GM12878 (cell line): Measurements from ENCODE around the gene PDE6C. TPM values are rescaled to one million over a fixed set of nuclear protein-coding genes. Genes with fewer than 3 reads are reported as not detected.

ENCODE experiments used
- ATAC-seq: fragments of 200-7000 bp; cut with Tn5 transposase; 3 replicates; pipeline ENCODE4 v1.9.1; 2020; ENCODE audit warnings: mild to moderate bottlenecking, moderate library complexity
- BruUV-seq: library from RNA; stranded (reverse); fragments of 400-500 nt; replicated peaks from 2 replicates; lab custom pipeline; 2021; lab: Mats Ljungman, UMichigan
- CTCF ChIA-PET: fragments of 300-600 bp; sonication (Branson Sonifier 250); formaldehyde crosslinking; extraction: SDS; loops from one replicate; lab custom pipeline; 2021; ENCODE audit warnings: inconsistent platforms; lab: Yijun Ruan, JAX
- POLR2A ChIA-PET: fragments of 350-600 bp; formaldehyde crosslinking; extraction: SDS; loops from one replicate; lab custom pipeline; 2021; ENCODE audit warnings: inconsistent platforms; lab: Charles Lee
- RAD21 ChIA-PET: fragments of 300-600 bp; sonication (Branson Sonifier 250); formaldehyde crosslinking; loops from one replicate; lab custom pipeline; 2023; ENCODE audit warnings: antibody characterized with exemption; ENCODE audit not compliant: unreplicated experiment; lab: Charles Lee
- SMC1A ChIA-PET: fragments of 300-600 bp; sonication (Branson Sonifier 250); formaldehyde crosslinking; loops from one replicate; lab custom pipeline; 2023; ENCODE audit not compliant: unreplicated experiment, uncharacterized antibody; lab: Charles Lee
- DNase-seq: peaks from one replicate; pipeline ENCODE4 v3.0.0-alpha.2; 2011; ENCODE audit warnings: low read depth, low spot score
- FAIRE-seq: peaks from 3 replicates; lab custom pipeline; 2011; peaks lifted over from hg19 to GRCh38; lab: Jason Lieb, UNC
- H2AFZ ChIP-seq: 2 replicates; pipeline ENCODE4 v1.6.0; 2011; ENCODE audit warnings: low read depth, low read length, control low read depth; ENCODE audit not compliant: control insufficient read depth
- H3K27ac ChIP-seq: 2 replicates; pipeline ENCODE4 v1.5.1; 2011; ENCODE audit warnings: control low read depth; ENCODE audit not compliant: control insufficient read depth, insufficient read depth
- H3K27me3 ChIP-seq, 2 experiments: replicated peaks in 1 of 2; 2 replicates each; pipeline versions ENCODE4 v1.6.0 to v1.6.1; 2011; ENCODE audit warnings: low read length in 1 of 2; ENCODE audit not compliant: control insufficient read depth in 2 of 2, insufficient read depth in 2 of 2
- H3K36me3 ChIP-seq, 2 experiments: 2 replicates each; pipeline ENCODE4 v1.5.1; 2011; ENCODE audit warnings: low read length in 1 of 2; ENCODE audit not compliant: control insufficient read depth in 2 of 2, insufficient read depth in 2 of 2
- H3K4me1 ChIP-seq: 2 replicates; pipeline ENCODE4 v1.6.1; 2011; ENCODE audit warnings: mild to moderate bottlenecking, low read length, moderate library complexity, mixed read lengths; ENCODE audit not compliant: control insufficient read depth, insufficient read depth
- H3K4me2 ChIP-seq: 2 replicates; pipeline ENCODE4 v1.6.0; 2011; ENCODE audit warnings: control low read depth; ENCODE audit not compliant: control insufficient read depth, insufficient read depth
- H3K4me3 ChIP-seq: fragments of 200-600 bp; sonication (generic); 2 replicates; pipeline ENCODE4 v1.5.1; 2016
- H3K79me2 ChIP-seq: 2 replicates; pipeline ENCODE4 v1.6.0; 2011; ENCODE audit warnings: low read length; ENCODE audit not compliant: control insufficient read depth, insufficient read depth
- H3K9ac ChIP-seq: 2 replicates; pipeline ENCODE4 v1.8.0; 2011; ENCODE audit warnings: low read length, control low read depth, mixed read lengths; ENCODE audit not compliant: control insufficient read depth, insufficient read depth
- H3K9me3 ChIP-seq: replicated peaks from 3 replicates; pipeline ENCODE4 v1.5.1; 2011; ENCODE audit warnings: mild to moderate bottlenecking, low read length; ENCODE audit not compliant: control insufficient read depth, insufficient read depth
- H4K20me1 ChIP-seq: 2 replicates; pipeline ENCODE4 v1.6.0; 2011; ENCODE audit not compliant: control insufficient read depth, insufficient read depth
- HCFC1 ChIP-seq: fragments of 150-350 bp; IDR thresholded peaks from 2 replicates; pipeline ENCODE4 v1.6.1; 2014; ENCODE audit warnings: low read length
- IKZF1 ChIP-seq: fragments of 450-650 bp; conservative IDR thresholded peaks from 2 replicates; pipeline ENCODE4 v1.6.1; 2017; ENCODE audit warnings: antibody characterized with exemption, mild to moderate bottlenecking
- JUND ChIP-seq: IDR thresholded peaks from 2 replicates; pipeline ENCODE4 v1.6.1; 2012; ENCODE audit warnings: low read depth, mild to moderate bottlenecking, low read length, improper control_type of control experiment, moderate library complexity
- STAT3 ChIP-seq: IDR thresholded peaks from 2 replicates; pipeline ENCODE4 v1.6.1; 2011; ENCODE audit warnings: low read depth, low read length, improper control_type of control experiment
- WGBS: methylation state at CpG from one replicate; pipeline ENCODE4 v1.1.6; 2016; ENCODE audit warnings: low lambda C conversion rate; ENCODE audit not compliant: insufficient replicate concordance, insufficient coverage; ENCODE audit errors: missing lambda C conversion rate; 5-methylcytosine and 5-hydroxymethylcytosine counted together
- in situ Hi-C: fragments of 300-500 bp; cut with MboI; formaldehyde crosslinking; loops from 9 replicates; pipeline ENCODE4 v1.14.3; 2018; ENCODE audit warnings: mixed read lengths
- intact Hi-C: fragments of 100-400 bp; cut with micrococcal nuclease; formaldehyde crosslinking; loops from one replicate; pipeline ENCODE4 v1.14.2; 2022; ENCODE audit not compliant: unreplicated experiment
- polyA plus RNA-seq, 11 experiments: library from polyadenylated mRNA; depleted of rRNA in 4 of 11; unstranded in 6 of 11; stranded (reverse) in 5 of 11; fragments of >200 nt; fragmentation: Nextera tagmentation in 4 of 11; fragmentation: Illumina TruSeq in 1 of 11; extraction: Ambion mirVana in 4 of 11; extraction: Trizol in 1 of 11; gene quantifications; 1 replicate in 1 of 11; 2 replicates in 10 of 11; pipeline versions ENCODE4 v1.2.1 to v1.2.3, GENCODE V29; 2011 to 2016; ENCODE audit warnings: inconsistent platforms in 2 of 11, missing spikeins in 2 of 11, low read depth in 1 of 11
- total RNA-seq, 4 experiments: library from RNA; depleted of rRNA in 3 of 4; stranded (reverse); fragments of >200 nt in 3 of 4; fragmentation: Illumina TruSeq in 1 of 4; extraction: Trizol in 1 of 4; gene quantifications; 2 replicates each; pipeline versions ENCODE4 v1.2.1 to v1.2.3, GENCODE V29; 2013 to 2021
- TF ChIP-seq, protein P1 (sequence below): IDR thresholded peaks from 2 replicates; pipeline ENCODE4 v1.6.1; 2012; ENCODE audit warnings: mild to moderate bottlenecking, low read depth, low read length

PDE6C gene
- total and polyA plus RNA-seq, 10 of the 15 experiments (the other 5 are each of a cell fraction or from before 2014, with no cell fraction given), result not detected

GRCh38 chr10:93604146-93604545, 8.2 kb upstream of the PDE6C start (continued):
- TF ChIP-seq JUND (no peak), STAT3 (no peak), HCFC1 (no peak)
- TF ChIP-seq, protein P1, sequence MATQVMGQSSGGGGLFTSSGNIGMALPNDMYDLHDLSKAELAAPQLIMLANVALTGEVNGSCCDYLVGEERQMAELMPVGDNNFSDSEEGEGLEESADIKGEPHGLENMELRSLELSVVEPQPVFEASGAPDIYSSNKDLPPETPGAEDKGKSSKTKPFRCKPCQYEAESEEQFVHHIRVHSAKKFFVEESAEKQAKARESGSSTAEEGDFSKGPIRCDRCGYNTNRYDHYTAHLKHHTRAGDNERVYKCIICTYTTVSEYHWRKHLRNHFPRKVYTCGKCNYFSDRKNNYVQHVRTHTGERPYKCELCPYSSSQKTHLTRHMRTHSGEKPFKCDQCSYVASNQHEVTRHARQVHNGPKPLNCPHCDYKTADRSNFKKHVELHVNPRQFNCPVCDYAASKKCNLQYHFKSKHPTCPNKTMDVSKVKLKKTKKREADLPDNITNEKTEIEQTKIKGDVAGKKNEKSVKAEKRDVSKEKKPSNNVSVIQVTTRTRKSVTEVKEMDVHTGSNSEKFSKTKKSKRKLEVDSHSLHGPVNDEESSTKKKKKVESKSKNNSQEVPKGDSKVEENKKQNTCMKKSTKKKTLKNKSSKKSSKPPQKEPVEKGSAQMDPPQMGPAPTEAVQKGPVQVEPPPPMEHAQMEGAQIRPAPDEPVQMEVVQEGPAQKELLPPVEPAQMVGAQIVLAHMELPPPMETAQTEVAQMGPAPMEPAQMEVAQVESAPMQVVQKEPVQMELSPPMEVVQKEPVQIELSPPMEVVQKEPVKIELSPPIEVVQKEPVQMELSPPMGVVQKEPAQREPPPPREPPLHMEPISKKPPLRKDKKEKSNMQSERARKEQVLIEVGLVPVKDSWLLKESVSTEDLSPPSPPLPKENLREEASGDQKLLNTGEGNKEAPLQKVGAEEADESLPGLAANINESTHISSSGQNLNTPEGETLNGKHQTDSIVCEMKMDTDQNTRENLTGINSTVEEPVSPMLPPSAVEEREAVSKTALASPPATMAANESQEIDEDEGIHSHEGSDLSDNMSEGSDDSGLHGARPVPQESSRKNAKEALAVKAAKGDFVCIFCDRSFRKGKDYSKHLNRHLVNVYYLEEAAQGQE, result no peak
- TF ChIP-seq, all 136 proteins: peak for 0

- POLR2A ChIA-PET, result no interaction called here
- 10% methylated on average over 3 of the region's 3 CpGs for WGBS
- intact Hi-C loops, result no loop called here
Measured at GRCh38 chr10:93608421-93608820, 3.9 kb upstream of the PDE6C start.

More at GRCh38 chr10:93608421-93608820, 3.9 kb upstream of the PDE6C start:
- Histone ChIP-seq H3K4me3 (no peak overlapping the region), H3K27me3 (no peaks in the 10 kb centered on the region), H3K36me3 (no peaks in the 10 kb centered on the region), H3K9ac (no peak overlapping the region), H3K9me3 (no peaks in the 10 kb centered on the region), H3K79me2 (no peaks in the 10 kb centered on the region), H2AFZ (no peak overlapping the region), H3K4me2 (no peak overlapping the region), H3K4me1 (no peaks in the 10 kb centered on the region), H4K20me1 (no peaks in the 10 kb centered on the region), H3K27ac (no peak overlapping the region)
- CTCF ChIA-PET, result no interaction called here
- DNase-seq, result no peak
- ATAC-seq, result no peak
- TF ChIP-seq IKZF1, result no peak
- in situ Hi-C loops, result no loop called here
- no TSS peak for BruUV-seq
- FAIRE-seq, result no peak
- RAD21 ChIA-PET, result no interaction called here
- SMC1A ChIA-PET, result no interaction called here
